HG02870 (cell line): Measurements from ENCODE around the gene INPP5A.
"Not testable (repeated sequence)": the region's sequence is repeated elsewhere in the genome, so short reads cannot be mapped to it uniquely, and the experiment has no call there.

ENCODE experiments used
- ATAC-seq: cut with Tn5 transposase; IDR thresholded peaks from one replicate; pipeline ENCODE4 v1.9.1; 2021; ENCODE audit warnings: mild to moderate bottlenecking, moderate library complexity; ENCODE audit not compliant: unreplicated experiment

INPP5A gene

DNA sequence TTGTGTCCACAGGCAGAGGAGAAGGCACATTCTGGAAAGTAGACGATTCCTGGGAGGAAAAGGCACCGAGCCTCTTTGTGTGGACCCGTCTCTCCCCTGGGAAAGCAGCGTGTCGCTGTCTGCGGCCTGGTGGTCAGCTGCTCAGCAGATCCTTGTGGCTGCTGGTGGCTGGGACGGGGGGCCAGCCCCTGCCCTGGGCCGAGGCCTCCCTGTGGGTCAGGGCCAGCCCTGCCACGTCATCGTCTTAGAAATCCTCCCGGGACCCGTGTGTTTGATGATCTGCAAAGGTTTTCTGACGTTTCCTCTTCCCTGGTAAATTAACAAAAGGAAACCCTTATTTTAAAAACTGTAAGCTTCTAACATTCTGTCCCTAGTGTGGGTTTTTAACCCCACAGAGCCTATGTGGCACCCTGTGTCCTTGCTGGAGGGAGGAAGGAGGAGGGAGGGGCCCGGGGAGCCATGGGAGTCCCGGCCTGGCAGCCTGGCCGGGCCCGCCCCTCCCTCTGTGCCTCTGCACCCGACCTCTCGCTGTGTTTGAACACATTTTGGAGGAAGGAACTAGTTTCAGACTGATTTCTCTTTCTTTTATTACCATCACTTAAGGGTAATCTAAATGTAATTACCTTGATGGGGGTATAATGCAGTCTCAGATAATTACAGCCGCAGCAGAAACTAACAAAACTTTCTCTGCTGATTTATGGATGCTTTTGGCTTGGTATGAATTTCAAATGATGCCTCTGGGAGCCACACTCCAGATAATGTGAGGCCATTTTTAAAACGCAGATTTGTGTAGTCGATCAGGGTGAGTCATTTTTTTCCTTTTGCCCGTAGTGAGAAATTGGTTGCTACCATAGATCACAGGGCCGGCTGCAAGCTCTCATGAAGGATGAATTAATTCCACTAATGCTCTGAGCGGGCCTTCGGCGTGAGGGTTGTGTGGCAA, 162.8 kb downstream of the INPP5A start:
- no peak for ATAC-seq

GRCh38 chr10:132701099-132701845, 163.7 kb downstream of the INPP5A start:
- no peak for ATAC-seq

GRCh38 chr10:132701846-132702190, 164.2 kb downstream of the INPP5A start:
- ATAC-seq: no peak

DNA sequence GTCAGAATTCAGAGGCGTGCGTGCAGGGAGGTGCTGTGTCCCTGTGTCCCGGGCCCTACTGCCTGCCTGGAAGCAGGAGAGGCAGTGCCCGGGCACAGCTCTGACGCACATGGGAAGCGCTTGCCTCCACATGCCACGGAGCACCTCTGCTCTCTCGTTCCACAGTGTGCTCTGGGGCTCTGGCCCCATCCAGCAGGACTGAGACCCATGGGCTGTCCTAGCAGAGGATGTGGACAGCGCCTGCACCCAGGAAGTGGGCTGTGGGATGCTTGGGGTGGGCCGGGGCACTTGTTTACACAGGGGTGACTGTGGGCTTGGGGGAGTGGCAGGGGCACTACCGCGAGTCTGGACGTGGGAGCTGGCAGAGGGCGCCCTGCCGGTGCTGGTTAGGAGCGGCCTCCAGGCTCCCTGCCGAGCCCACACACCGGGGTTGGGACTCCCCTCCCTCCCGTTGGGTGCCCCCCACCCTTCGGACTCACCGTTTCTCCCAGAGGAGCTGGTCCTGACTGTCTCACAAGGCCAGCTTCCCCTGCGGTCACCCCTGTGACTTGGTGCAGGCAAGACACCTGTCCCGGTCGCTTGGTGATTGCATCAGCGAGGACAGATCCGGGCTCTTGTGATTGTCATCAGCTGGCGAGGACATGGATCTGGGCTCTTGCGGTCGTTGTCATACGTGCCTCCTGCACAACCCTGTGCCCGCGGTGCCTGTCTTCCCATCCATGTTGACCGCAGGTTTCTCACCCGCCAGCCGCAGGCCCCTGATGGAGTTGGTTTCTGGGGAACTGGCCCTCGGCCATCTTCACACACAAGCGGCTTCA, 165.2 kb downstream of the INPP5A start:
- ATAC-seq: no peak

- no peak for ATAC-seq
Measured at GRCh38 chr10:132703419-132704007, 165.9 kb downstream of the INPP5A start.

DNA sequence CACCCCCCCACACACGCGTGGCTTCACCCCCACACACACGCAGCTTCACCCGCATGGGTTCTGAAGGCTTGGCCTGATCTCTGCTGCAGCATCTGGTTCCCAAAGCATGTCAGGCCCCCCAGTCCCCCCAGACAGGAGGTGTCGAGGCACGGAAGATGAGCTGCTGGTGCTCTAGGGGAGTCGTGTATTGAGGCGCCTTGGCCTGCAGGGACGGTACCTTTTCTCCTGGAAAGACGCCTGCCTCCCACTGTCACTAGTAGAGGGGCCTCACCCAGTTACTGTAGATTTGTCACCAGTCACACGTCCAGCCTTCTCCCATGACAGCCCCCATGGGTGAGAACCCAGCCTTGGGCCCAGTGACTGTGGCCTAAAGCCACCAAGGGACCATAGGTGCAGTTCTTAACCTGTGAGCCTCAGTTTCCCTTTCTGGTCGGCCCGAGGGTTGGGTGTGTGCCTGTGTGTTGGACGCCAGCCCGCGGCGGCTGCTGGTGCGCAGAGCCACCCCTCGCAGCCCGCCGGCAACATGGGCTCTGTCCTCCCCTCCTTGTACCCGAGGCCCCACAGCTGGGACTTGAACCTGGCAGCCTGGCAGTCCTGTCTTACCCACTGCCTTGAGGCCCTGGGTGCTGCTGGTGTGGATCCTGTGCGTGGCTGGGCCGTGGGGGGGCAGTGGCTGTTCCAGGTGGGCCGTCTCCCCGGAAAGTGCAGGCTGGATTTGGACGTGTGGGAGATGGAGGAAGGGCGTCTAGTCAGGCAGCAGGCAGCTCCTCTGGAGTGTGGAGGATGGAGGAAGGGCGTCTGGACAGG, 166.6 kb downstream of the INPP5A start:
- no peak for ATAC-seq

- ATAC-seq: not testable (repeated sequence)
Measured at GRCh38 chr10:132704815-132705064, 167.2 kb downstream of the INPP5A start.

DNA sequence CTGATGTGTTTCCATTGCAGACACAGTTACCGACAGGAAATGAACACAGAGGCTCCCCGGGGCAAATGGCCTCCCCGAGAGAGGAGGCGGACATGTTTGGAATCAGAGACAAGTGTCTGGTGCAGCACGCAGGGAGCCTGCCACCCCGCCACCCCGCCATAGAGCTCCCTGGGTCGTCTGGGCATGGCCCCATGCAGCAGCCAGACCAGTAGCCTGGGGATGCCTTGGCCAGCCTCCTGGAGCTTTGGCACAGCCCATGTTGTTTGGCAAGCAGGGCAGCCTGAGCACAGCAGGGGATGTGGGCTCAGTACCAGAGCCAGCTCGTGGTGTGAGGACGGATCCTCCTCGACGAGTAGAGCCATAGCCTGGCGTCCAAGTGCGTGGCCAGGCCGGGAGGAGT, 167.6 kb downstream of the INPP5A start:
- ATAC-seq: no peak

DNA sequence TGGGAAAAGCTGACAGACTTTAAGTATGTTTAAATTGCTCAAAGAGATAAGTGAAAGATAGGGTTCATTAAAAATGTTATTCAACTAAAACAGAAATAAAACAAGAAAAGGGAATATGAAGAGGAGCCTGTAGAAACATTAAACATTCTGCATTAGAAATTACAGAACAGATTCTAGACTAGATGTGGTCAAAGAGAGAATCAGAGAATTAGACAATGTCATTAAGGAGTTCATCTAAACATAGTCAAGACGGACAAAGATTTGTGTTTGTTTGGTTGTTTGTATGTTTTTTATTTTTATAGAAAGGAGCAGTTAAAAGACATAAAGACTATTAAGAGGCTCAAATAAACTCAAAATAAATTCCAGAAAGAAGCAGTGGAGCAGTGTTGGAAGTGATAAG, 168.4 kb downstream of the INPP5A start:
- ATAC-seq: no peak

- ATAC-seq: no peak
Measured at GRCh38 chr10:132706701-132707100, 169.1 kb downstream of the INPP5A start.

- ATAC-seq: no peak
Measured at GRCh38 chr10:132707121-132707775, 169.7 kb downstream of the INPP5A start.

- no peak for ATAC-seq
Measured at GRCh38 chr10:132707776-132708171, 170.2 kb downstream of the INPP5A start.

GRCh38 chr10:132708441-132708840, 170.9 kb downstream of the INPP5A start:
- ATAC-seq: no peak

DNA sequence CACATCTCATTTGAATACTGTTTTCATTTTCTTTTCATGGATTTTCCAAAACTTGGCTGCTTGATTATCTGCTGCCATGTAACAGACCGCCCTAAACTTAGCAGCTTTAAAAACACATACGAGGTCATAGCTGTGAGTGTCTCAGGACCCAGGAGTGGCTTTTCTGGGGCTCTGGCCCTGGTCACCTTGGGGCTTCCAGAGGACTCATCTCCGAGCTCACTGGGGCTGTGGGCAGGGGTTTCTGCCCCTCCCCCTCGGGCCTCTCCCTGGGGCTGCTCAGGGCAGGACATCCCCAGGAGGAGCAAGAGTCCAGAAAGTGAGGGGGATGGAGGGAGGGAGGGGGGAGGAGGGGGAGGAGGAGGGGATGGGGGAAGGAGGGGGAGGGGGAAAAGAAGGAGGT, 171.3 kb downstream of the INPP5A start:
- no peak for ATAC-seq

DNA sequence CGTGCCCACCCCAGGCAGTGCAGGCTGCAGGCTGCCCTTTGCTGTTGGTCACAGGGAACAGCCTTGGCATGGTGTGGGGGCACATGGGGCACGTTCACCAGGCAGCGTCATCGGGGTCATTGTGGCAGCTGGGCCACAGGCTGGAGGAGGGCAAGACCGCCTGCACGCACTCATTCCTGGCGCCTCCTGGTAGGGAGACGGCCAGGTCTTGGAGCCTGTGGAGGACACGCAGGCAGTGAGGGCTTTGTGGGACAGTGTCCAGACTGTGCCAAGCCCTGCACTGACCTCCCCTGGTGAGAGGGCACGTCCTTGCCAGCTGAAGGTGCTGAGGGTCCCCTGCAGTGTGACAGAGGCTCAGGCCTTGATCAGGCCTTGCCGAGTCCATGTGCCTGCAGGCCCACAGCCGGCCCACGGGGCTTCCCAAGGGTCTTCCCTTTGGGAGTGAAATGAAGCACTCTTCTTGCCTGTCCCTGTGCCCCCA, 171.9 kb downstream of the INPP5A start:
- ATAC-seq: no peak

- ATAC-seq: no peak
Measured at GRCh38 chr10:132710036-132710686, 172.6 kb downstream of the INPP5A start.

DNA sequence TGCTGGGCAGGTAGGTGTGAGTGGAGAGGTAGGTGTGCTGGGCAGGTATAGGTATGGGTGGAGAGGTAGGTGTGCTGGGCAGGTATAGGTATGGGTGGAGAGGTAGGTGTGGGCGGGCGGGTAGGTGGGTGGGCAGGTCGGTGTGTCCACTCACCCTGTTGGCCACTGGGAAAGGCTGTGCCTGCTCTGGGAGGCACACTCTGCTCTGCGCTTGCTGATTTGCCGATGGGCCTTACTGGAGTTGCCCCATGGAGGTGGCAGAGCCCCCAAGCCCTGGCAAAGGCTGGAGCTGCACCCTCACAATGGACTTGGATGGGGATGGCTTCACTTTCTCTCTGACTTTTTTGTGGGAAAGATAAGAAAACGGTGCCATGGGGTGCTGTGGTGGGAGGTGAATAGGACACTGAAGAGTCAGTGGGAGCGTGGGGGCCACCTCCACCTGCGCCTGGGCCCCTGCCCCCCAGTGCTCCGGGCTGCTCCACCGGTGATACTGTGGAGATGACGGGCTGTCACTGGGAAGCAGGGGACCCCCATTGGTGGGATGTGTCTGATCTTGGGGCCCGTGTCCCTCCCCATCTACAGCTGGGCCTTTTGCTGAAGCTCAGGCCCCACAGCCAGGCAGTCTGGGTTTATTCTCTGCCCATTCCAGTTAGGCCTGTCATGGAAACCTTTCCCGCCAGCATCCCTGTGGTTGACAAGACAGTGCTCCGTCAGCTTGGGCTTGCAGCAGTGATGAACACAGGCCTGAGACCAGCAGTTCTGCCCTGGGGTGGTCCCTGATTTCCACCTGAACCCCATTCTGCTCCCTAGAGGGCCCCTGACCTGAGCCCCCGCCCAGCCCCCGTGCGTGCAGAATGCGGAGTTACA, 173.4 kb downstream of the INPP5A start:
- no peak for ATAC-seq

GRCh38 chr10:132711613-132712121, 174.1 kb downstream of the INPP5A start:
- no peak for ATAC-seq
